Peyer's patch (tissue), 4 donors: ENCODE measurements around the gene SUPT3H.

ENCODE experiments used
- POLR2A ChIP-seq, 2 donors: fragments of 450-650 bp; IDR thresholded peaks; one replicate each; pipeline ENCODE4 v1.5.1; 2017; ENCODE audit warnings: antibody characterized with exemption in 2 of 2, mild to moderate bottlenecking in 2 of 2, moderate library complexity in 2 of 2
- TF ChIP-seq, protein P1 (sequence below), 6 experiments: fragments of 450-650 bp in 4 of 6; fragments of 200-600 bp in 2 of 6; sonication (generic) in 1 of 6; IDR thresholded peaks; one replicate each; pipeline ENCODE4 v1.5.1; 2017 to 2019; ENCODE audit warnings: antibody characterized with exemption in 6 of 6, mild to moderate bottlenecking in 3 of 6, moderate library complexity in 1 of 6

DNA sequence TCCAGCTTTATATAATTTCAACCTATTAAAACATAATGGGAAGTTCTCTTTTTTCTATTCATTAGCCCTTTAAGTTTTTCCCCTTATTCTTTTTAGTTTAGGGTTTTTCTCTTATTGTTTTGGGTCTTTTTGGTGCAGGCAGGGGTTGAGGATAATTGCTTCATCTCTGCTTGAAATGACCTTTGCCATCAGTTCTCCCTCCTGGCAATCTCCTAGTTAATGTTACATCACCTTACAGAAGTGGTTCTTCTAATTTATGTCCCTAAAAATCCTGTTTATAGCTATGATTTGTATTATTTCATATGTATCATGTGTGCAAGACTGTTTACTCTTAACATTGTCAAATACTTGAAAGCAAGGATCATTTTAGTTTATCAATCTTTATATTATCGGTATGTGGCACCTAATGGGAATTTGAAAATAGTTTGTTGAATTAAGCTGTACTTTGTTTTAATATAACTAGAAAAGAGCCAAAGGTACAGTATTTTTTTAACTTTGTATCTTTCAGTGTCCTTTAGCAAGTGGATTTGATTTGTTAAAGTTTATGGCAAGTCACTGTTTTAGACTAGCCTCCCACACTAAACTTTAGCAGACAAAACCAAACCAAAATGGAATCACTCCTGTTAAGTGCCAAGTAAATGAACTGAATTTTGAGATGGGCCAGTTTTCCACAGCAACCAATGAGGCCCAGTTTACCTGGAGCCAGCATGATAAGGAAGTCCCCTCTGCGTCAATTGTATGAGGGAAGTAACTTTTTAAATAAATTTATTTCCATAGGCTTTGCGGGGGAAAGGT lies 76.2 kb downstream of the SUPT3H start:
- TF ChIP-seq, protein P1, sequence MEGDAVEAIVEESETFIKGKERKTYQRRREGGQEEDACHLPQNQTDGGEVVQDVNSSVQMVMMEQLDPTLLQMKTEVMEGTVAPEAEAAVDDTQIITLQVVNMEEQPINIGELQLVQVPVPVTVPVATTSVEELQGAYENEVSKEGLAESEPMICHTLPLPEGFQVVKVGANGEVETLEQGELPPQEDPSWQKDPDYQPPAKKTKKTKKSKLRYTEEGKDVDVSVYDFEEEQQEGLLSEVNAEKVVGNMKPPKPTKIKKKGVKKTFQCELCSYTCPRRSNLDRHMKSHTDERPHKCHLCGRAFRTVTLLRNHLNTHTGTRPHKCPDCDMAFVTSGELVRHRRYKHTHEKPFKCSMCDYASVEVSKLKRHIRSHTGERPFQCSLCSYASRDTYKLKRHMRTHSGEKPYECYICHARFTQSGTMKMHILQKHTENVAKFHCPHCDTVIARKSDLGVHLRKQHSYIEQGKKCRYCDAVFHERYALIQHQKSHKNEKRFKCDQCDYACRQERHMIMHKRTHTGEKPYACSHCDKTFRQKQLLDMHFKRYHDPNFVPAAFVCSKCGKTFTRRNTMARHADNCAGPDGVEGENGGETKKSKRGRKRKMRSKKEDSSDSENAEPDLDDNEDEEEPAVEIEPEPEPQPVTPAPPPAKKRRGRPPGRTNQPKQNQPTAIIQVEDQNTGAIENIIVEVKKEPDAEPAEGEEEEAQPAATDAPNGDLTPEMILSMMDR (IDR thresholded peaks at IDR 0.05), result no peak
- no peak for TF ChIP-seq POLR2A (IDR thresholded peaks at IDR 0.05)
